K562 treated with DMSO at 1 percent for 48 hours (cell line): ENCODE measurements around the gene KCTD1. TPM values are rescaled to one million over a fixed set of nuclear protein-coding genes. Genes with fewer than 3 reads are reported as not detected.

Experiments used
- total RNA-seq: library from RNA; unstranded; fragments of 300-600 nt; gene quantifications from 2 replicates; pipeline ENCODE4 v1.2.3, GENCODE V29; 2022; ENCODE audit warnings: low replicate concordance; ENCODE audit errors: extremely low read depth

KCTD1 gene
- not detected in 2 replicates for total RNA-seq

DNA sequence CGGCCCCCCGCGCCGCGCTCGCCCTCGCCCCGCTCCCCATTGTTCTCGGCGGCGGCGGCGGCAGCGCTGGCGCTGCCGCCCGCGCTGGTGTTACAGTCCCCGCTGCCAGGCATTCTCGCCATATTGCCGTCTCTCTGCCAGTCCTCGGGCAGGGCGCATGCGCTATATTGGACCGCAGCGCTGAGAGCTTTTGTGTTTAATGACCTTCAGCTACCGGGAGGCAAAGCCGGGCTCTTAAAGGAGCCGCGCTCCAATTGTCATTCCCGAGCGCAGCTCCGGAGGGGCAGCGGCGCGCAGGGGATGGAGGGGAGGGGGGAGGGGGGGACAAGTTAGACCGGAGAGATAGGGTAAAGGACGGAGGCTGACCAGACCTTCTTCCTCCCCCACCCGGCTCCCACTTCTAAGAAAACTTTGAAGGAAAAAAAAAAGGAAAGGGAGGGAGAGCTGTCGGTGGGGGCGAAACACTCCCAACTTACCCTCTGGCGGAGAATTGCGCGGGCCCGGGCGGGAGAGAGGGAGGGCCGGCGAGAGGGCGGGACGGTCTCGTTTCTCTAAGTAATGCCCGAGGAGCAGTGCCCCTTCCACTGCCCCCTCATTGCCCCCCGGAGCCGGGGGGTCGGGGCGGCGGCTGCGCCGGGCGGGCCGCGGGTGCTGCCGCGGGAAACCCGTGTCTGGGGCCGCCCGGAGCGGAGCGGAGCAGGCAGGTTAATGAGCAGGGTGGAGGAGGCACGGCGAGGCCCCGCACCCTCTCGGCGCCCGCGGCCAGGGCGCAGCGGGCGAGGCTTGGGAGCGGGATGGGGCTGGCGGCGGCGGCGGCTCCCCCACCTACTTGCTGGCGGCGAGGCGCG lies at the start of gene KCTD1:
Gene KCTD1 (minus strand): TSS at position 139 of the 848 bp plus-strand sequence. CDS start 17 bp downstream, at position 122.

